Activated CD8-positive, alpha-beta memory T cell treated with anti-CD3 and anti-CD28 coated beads, Interleukin-2, amount 50 U/mL, for 24 hours (primary cell): Measurements from ENCODE around the gene DCST2.

ENCODE experiments used
- DNase-seq: peaks from one replicate; pipeline ENCODE4 v3.0.0-alpha.2; 2020; ENCODE audit errors: extremely low read depth

DCST2 gene

DNA sequence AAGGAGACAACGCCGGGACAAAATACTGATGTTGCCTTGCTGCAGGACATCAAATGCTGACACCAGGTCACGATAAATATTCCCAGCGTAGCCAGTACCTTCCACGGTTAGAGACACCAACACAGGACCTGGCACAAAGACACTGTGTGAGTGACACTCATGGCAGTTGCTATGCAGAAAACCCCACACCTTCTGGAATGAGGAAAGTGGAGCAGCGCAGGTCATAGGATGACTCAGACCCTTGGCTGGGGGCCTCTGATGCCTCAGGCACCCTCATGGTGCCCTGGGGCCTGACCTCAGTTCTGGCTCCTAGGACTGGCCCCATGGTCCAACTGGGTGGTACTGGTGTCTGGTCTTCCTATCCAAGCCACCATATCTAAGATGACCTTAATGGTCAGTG is 7.0 kb downstream of the DCST2 start:
- DNase-seq, result no peak

DNA sequence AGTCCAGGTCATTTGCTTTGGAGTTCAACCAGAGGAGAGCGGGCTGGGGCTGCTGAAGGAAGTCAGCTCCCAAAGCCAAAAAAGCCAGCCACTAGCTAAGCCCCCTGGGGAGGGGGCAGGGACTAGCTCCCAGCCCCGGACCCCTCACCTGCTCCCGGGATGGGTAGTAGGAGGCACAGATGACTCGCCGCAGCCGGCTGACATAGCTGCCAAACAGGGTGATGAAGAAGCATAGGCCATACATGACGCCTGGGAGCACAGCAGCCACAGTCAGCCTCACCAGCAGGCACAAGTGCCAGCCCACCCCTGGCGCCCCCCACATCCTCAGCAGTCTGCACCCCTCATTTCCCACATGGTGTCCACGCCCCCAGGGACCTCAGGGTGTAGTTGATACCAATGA is 7.4 kb downstream of the DCST2 start:
- DNase-seq, result no peak

DNA sequence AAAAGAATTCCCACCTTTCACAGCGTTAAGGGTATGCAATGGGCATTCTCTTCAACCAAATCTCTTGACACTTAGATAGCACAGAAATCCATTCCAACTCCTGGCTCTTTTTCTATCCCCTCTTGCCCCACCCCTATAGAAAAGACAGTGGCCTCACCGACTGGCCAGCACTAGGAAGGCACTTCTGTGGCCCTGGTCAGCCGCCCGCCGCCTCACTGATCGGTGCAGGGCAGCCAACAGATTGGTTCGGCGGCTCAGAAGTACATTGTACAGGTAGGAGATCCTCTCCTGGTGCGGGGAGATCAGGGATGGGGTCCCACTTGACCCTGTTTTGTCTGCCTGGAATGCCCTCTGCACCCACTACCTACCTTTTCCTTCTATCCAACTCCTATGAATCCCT is 9.3 kb downstream of the DCST2 start:
- no peak for DNase-seq

DNA sequence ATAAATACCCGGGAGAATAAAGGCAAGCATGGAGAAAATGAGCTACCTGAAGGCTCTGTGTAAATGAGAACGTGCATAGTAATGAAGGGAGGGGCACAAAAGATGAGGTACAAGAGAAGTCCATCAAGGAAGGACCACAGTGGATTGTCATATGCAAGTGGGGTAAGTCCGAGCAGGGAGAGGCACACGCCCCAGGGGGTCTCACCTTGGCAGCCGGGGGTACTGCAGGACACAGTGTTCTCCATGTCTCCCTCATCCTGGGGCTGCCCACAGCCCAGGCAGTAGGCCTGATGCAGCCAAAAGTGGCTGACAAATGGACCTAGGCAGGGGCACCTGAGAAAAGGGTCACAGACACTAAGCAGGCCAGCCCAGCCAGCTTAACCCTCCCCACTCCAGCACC is 10.0 kb downstream of the DCST2 start:
- no peak for DNase-seq

DNA sequence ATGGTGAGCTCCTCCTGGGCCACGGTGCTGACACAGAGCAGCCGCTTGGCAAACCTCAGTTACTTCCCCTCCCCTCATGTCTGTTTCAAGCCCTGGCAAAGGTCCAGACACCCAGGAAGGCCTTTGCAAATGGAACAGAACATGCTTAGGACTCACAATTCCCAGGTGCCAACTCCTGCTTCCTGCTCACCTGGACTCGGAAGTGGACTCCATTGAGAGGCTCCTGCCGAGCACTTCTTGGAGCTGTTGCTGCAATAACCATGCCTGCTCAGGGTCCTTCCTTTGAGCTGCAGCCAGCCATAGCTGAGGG is 10.7 kb downstream of the DCST2 start:
- DNase-seq, result no peak

DNA sequence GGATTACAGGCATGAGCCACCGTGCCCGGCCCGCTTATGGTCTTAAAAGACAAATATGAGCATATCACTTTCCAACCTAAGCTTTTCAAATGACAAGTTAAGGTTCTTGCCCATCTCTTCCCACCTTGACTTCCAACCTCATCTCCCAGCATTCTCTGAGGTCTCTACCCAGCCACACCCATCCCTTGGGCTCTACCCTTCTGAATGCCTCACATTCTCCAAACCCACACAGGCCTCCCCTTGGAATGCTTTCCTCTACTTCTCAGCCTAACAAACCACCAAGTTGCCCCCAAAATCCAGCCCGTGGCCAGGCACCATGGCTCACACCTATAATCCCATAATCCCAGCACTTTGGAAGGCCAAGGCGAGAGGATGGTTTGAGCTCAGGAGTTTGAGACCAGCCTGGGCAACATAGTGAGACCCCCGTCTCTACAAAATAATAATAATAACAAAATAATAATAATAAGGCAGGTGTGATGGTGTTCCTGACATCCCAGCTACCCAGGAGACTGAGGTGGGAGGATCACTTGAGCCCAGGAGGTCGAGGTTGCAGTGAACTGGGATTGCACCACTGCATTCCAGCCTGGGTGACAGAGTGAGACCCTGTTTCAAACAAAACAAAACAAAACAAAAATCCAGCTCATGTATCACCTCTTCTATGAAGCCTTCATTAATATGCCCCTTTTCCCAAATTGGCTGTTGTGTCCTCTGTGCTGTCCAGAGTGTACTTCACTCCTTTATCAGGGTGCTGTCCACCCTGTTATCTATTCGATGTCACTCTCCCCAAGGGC is 11.2 kb downstream of the DCST2 start:
- no peak for DNase-seq

DNA sequence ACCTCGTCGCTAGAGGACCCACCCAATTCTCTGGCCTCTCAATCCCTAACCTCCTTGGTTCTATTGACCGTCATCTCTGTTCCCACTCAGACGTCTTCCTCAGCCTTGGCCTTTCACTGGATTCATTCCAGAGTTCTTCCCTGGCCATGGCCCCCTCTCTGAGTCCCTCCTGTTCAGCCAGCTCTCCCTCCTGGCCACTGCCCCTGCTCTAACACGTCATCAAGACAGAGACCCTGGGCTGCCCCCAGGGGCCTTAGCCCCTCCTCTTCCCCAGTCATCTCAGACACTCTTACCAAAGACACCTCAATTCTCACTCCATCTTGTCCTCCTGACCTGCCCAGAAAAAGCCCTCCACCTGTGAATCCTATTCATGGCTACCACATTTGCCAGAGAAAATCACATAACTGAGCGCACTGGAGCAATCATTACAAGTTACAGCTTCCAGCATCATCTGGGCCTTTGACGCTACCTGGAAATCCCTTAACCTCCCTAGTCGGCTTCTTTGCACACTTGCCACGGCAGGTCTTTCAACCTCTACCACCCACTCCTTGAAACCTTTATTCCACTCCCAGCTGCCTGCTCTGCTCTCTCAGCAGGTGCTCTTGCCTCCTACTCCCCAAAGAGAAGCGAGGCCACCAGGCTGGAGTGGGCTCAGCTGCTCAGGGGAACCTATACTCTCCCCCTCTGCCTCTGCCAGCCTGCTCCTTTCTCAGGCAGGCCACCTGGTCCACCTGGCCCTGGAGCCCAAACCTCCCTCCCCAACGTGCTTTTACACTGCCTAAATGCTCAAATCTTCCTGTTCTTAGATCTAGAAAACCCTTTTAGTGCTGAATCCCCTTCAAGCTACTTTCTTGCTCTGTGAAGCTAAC is 14.0 kb downstream of the DCST2 start:
- no peak for DNase-seq

DNA sequence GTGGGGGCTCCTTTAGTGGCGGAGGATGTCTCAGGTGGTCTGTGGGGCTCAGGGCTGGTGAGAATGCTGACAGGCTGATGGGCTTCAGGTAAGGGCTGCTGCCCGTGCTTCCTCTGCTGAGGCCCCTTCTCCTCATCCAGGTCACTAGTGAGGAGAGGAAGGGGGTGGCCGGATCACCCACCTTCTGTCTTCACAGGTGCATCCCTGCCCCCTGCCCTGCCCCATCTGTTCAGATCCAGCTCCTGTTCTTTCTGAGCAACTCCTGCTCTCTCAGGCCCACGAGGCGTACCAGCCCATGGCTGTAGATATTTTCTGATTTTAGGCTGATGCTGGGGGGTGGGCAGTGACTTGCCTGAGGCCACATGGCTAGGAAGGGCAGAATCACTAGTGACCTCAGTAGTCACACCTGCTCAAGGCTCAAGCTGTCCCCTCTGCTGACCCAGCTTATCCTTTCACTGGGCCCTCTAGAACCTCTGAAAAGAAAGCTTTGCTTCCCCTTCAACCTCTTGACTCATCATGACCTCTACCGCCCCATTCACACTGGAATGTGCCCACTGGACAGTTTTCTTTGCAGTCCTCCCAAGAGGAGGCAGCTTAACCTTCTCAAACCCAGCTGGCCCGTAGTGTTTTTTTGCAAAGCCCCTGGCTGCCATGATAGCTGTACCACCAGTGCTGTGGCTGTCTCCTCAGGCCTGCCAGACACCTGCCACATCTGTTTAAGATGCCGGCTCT is 14.8 kb downstream of the DCST2 start:
- DNase-seq, result no peak

DNA sequence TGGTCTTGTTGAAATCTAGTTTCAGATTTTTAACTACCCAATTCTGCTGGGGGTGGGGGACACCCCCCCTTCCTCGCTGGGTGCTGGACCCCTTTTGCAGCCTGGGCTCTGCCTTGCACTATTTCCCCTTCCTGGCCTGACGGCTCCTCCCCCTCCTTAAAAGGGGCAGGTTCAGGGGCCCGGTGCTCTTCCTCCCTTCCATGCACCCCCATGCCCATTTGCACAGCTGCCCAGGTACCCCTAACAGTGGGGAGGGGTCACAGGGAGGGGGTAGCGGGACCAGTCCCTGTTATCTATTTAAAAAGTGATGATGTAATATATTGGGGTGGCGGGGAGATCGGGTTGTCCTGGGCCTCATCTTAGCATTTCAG is 15.7 kb downstream of the DCST2 start:
- DNase-seq, result no peak

DNA sequence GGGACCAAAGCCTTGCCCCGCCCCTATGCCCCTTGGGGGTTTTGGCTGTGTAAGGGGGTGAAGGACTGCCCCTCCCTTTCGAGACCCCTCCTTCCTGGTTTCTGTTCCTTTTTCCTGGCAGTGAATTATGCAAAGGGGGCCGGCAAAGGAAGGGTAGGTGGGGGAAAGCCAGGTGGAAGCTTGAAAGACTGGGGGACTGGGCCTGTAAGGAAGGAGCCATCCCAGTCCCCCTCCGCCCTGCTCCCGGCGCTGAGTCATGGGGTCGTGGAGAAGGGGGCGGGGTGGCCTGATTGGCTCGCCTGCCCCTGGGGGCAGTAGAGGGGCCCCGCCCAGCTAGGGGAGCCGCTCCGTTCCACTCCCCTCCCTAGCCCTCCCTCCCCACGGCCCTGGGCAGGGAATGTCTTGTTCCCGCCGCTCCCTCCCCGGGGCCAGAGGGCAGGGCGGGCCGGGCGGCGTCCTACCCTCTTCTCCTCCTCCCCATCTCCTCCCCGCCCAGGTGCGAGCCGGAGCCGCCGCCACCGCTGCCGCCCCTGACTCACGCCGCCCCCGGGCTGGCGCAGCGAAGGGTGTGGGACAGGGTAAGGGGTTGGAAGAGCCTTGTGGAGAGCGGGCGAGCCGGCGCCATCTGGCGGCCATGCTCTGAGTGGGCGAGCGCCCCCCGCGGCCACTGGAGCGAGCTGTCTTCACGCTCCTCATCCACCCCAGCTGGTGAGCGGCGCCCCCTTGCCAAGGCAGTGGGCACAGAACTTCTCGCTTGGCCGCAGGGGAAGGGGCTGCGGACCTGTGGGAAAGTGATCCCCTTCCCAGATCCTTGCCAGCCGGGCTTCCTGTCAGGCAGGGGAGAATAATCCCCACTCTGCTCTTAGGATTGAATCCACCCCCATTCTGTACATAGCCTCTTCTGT is 16.3 kb downstream of the DCST2 start:
- peak; percentile 61 for DNase-seq

DNA sequence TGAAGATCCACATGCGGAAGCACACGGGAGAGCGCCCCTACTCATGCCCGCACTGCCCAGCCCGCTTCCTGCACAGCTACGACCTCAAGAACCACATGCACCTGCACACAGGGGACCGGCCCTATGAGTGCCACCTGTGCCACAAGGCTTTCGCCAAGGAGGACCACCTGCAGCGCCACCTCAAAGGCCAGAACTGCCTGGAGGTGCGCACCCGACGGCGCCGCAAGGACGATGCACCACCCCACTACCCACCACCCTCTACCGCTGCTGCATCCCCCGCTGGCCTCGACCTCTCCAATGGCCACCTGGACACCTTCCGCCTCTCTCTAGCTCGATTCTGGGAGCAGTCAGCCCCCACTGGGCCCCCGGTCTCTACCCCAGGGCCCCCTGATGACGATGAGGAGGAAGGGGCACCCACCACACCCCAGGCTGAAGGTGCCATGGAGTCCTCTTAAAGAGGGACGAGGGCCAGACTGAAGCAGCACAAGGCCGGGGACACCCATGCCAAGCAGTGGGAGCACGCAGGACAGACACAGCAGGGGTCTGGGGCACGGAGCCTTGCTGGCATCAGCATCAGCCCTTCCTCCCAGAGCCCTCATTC is 17.2 kb downstream of the DCST2 start:
- no peak for DNase-seq

DNA sequence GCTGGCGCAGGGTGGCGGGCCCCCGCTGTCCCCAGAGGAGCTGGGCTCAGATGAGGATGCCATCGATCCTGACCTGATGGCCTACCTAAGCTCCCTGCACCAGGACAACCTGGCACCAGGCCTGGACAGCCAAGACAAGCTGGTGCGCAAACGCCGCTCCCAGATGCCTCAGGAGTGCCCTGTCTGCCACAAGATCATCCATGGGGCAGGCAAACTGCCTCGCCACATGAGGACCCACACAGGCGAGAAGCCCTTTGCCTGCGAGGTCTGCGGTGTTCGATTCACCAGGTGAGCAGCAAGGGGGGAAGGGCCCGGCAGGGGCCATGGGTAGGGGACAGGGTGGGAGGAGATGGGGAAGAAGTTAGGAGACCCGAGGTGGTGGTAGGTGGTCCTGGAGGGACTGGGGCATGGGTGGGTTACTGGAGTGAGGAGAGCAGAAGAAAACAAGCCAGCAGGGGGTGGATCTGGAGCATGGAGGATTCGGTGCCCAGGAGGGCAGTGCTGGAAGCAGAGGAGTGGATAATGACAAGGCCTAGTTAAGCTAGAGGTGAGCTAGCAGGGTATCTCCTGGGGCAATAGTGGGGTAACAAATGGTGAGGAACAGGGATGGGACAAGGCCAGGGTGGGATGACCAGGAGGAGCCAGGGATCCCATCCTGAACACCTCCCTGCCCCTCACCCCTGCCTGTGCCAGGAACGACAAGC is 17.9 kb downstream of the DCST2 start:
- DNase-seq, result no peak

DNA sequence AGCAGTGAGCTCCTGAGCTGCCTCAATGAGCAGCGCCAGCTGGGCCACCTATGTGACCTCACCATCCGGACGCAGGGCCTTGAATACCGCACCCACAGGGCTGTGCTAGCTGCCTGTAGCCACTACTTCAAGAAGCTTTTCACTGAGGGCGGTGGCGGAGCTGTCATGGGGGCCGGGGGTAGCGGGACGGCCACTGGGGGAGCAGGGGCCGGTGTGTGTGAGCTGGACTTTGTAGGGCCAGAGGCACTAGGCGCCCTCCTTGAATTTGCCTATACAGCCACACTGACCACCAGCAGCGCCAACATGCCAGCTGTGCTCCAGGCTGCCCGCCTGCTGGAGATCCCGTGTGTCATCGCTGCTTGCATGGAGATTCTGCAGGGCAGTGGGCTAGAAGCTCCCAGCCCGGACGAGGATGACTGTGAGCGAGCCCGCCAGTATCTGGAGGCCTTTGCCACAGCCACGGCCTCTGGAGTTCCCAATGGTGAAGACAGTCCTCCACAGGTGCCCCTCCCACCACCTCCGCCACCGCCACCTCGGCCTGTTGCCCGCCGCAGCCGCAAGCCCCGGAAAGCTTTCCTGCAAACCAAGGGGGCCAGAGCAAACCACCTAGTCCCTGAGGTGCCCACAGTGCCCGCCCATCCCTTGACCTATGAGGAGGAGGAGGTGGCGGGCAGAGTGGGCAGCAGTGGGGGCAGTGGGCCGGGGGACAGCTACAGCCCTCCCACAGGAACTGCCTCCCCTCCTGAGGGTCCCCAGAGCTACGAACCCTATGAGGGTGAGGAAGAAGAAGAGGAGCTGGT is 18.7 kb downstream of the DCST2 start:
- no peak for DNase-seq

DNA sequence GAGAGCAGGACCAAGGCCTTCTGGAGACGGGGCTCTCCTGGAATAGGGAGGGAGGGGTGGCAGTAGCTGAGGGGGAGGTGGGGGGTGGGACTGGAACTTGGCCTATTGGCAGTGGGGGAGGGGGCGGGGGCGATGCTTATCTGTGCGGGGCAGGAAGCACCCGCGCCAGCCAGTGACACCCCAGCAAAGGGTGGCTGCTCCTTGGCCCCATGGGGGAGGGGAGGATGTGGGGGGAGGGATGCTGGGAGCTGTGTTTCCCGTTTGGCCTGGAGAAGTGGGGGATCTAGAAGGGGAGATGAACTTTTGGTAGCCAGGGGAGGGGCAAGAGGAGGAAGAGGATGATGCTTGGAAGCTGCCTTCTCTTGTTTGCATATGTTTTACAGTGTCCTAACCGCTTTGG is 19.9 kb downstream of the DCST2 start:
- DNase-seq, result no peak

DNA sequence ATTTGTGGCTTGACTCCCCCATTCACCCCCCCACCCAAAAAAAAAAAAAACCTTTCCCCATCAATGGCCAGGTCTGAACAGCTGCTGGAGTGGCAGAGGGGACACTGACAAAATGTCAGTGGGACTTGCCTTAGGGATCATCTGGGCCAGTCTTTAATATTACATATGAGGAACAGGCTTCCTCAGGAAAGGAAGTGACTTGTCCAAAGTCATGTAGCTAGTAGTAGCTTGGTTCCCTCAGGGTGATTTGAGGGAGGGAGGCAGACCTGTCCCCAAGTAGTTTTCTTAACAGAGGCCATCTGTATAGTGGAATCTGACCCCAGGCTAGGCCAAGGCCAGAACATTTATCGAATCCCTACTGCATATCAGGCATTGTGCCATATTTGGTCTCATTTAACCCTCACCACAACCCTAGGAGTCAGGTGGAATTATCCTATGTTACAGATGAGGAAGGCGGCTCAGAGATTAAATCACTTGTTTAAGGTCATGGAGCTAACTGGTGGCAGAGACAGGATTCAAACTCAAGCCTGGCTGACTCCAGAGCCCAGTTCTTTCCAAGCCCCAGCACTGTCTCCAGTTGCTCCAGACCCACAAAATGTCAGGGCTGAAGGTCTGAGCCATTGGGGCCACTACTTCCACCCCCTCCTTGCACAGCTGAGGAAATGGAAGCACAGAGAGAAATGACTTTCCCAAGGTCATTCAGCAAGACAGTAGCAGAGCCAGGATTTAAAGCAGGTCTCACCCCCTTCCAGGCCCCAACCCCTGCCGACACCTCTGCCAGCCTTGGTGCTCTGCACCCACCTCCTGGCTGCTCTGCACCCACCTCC is 20.6 kb downstream of the DCST2 start:
- DNase-seq, result no peak

DNA sequence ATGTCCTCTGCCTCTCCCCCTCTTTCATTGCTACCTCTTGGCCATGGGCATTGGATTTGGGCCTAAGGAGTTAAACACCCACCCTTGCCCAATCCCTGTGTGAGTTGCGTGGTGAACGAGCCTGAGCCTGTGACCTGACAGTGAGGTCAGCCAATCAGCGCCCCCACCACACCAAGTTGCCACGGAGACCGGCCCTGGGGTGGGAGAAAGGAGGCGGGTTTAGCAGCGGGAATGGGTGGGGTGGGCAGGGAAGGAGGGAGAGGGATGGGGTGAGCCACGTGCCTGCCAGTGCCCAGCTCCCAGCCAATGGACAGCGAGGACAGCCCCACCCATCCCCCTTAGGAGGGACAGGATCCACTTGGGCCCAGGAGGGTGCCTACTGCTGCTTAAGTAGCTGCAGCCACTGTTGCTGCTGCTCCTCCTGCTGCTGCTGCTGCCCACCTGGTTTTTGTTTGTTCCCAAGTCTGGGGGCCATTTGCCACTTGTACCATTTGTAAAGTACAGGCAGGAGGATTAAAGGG is 21.5 kb downstream of the DCST2 start:
- DNase-seq, result no peak

DNA sequence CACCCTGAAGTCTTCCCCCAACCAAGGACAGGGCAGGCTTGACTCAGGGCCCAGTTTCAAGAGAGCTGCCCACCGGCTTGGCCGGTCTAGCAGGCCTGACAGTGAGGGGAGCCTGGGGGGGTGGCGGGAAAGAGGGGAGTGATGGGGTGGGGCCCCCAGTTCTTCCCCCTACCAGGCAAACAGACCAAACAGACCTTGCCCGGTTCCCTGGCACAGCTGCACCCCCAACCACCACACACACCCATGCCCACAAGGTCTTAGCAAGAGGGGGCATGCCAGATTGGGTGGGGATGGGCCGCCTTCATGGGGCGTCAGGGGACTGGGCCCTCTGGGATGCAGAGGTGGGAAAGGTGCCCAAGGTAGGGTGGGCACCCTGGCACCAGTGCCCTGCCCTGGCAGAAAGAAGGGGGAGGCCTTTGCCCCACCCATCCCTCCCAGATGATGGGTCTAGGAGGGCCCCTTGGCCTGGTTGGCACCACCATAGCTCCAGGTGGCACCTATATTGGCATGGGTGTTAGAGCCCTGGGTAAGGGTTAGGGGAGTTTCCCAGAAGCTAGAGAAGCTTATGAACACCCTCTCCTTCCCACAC is 22.1 kb downstream of the DCST2 start:
- DNase-seq, result no peak

DNA sequence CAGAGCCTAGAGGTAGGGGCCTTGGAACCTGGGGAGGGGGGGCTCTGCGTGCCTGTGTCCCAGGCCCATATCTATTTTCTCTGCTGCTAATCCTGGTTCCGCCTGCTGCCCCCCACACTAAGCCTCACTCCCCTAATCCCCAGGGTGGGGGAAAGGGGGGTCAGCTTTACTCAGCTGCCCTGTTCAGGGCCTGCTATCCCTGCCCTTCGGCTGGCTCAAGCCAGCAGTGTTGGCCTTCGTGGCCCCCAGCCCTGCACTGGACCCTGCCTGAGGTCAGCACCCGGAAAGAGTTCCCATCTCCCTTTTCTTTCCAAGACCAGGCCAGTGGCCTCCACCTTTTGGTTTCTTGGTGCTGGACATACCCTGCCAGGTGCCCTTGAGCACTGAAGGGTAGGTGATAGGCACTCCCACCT is 22.6 kb downstream of the DCST2 start:
- no peak for DNase-seq
